HepG2 (cell line): ENCODE data around the gene DLX3. TPM values are rescaled to one million over a fixed set of nuclear protein-coding genes. Genes with fewer than 3 reads are reported as not detected.

Experiments
- AKAP8 ChIP-seq: sonication (generic); formaldehyde crosslinking; IDR thresholded peaks from 2 replicates; pipeline ENCODE4 v1.5.1; 2020; ENCODE audit warnings: mild to moderate bottlenecking, missing genetic modification reagents
- ARID3A ChIP-seq: IDR thresholded peaks from 2 replicates; pipeline ENCODE4 v1.6.1; 2012; ENCODE audit warnings: low read depth, low read length, improper control_type of control experiment
- CBX2 ChIP-seq, 2 experiments: fragments of 200-600 bp in 1 of 2; sonication (generic); formaldehyde crosslinking in 1 of 2; IDR thresholded peaks; 2 replicates each; pipeline versions ENCODE4 v1.7.0 to v1.8.1; 2018 to 2022; ENCODE audit warnings: low read depth in 2 of 2, low read length in 1 of 2, mild to moderate bottlenecking in 1 of 2, missing genetic modification reagents in 1 of 2
- CEBPG ChIP-seq: IDR thresholded peaks from 2 replicates; pipeline ENCODE4 v1.6.1; 2016
- CHD4 ChIP-seq: fragments of 200-600 bp; sonication (generic); IDR thresholded peaks from 2 replicates; pipeline ENCODE4 v1.7.0; 2017; ENCODE audit warnings: mild to moderate bottlenecking, low read length, borderline replicate concordance
- ELF3 ChIP-seq: IDR thresholded peaks from 2 replicates; pipeline ENCODE4 v1.6.1; 2016; ENCODE audit warnings: missing genetic modification reagents, missing compliant biosample characterization
- ETV5 ChIP-seq: IDR thresholded peaks from 2 replicates; pipeline ENCODE4 v1.6.1; 2018; ENCODE audit warnings: missing biosample characterization, missing genetic modification reagents, inconsistent platforms, borderline replicate concordance
- FOSL2 ChIP-seq: sonication (generic); formaldehyde crosslinking; IDR thresholded peaks from 2 replicates; pipeline ENCODE4 v1.4.0; 2020; ENCODE audit warnings: missing genetic modification reagents
- HES4 ChIP-seq: sonication (generic); formaldehyde crosslinking; IDR thresholded peaks from 2 replicates; pipeline ENCODE4 v1.9.0; 2021; ENCODE audit warnings: mild to moderate bottlenecking, missing genetic modification reagents, borderline replicate concordance
- KDM2A ChIP-seq: sonication (generic); formaldehyde crosslinking; IDR thresholded peaks from 2 replicates; pipeline ENCODE4 v1.4.0; 2020; ENCODE audit warnings: low read depth, missing genetic modification reagents, borderline replicate concordance
- NFE2 ChIP-seq: sonication (generic); formaldehyde crosslinking; IDR thresholded peaks from 2 replicates; pipeline ENCODE4 v1.4.0; 2020; ENCODE audit warnings: missing genetic modification reagents
- NR1H2 ChIP-seq: sonication (generic); formaldehyde crosslinking; IDR thresholded peaks from 2 replicates; pipeline ENCODE4 v1.8.1; 2022; ENCODE audit warnings: low read depth, missing genetic modification reagents, borderline replicate concordance
- RFXAP ChIP-seq: sonication (generic); formaldehyde crosslinking; IDR thresholded peaks from 2 replicates; pipeline ENCODE4 v1.4.0; 2020; ENCODE audit warnings: missing genetic modification reagents, borderline replicate concordance
- ZBTB49 ChIP-seq: sonication (generic); formaldehyde crosslinking; IDR thresholded peaks from 2 replicates; pipeline ENCODE4 v1.4.0; 2020; ENCODE audit warnings: missing genetic modification reagents, borderline replicate concordance
- ZMYM3 ChIP-seq: sonication (generic); formaldehyde crosslinking; IDR thresholded peaks from 2 replicates; pipeline ENCODE4 v1.5.1; 2020; ENCODE audit warnings: mild to moderate bottlenecking, missing genetic modification reagents
- ZNF547 ChIP-seq: sonication (generic); formaldehyde crosslinking; IDR thresholded peaks from 2 replicates; pipeline ENCODE4 v1.5.1; 2020; ENCODE audit warnings: mild to moderate bottlenecking, missing genetic modification reagents
- ZNF777 ChIP-seq: sonication (generic); formaldehyde crosslinking; IDR thresholded peaks from 2 replicates; pipeline ENCODE4 v1.4.0; 2020; ENCODE audit warnings: missing genetic modification reagents
- ZNF891 ChIP-seq: sonication (generic); formaldehyde crosslinking; IDR thresholded peaks from 2 replicates; pipeline ENCODE4 v1.5.0; 2020; ENCODE audit warnings: mild to moderate bottlenecking, missing genetic modification reagents
- ZSCAN20 ChIP-seq: sonication (generic); formaldehyde crosslinking; IDR thresholded peaks from 2 replicates; pipeline ENCODE4 v1.4.0; 2020; ENCODE audit warnings: missing genetic modification reagents, mild to moderate bottlenecking, borderline replicate concordance
- ZSCAN25 ChIP-seq: sonication (generic); formaldehyde crosslinking; IDR thresholded peaks from 2 replicates; pipeline ENCODE4 v1.8.0; 2022; ENCODE audit warnings: mild to moderate bottlenecking, missing genetic modification reagents
- ZSCAN9 ChIP-seq: IDR thresholded peaks from 2 replicates; pipeline ENCODE4 v1.6.1; 2016; ENCODE audit warnings: borderline replicate concordance
- polyA plus RNA-seq, 8 experiments: library from polyadenylated mRNA; depleted of rRNA in 3 of 8; stranded (reverse) in 7 of 8; unstranded in 1 of 8; fragments of >200 nt; fragmentation: Illumina TruSeq in 4 of 8; extraction: Trizol in 4 of 8; gene quantifications; 2 replicates each; pipeline versions ENCODE4 v1.2.1 to v1.2.3, GENCODE V29; 2011 to 2016; ENCODE audit warnings: low read depth in 4 of 8, missing spikeins in 1 of 8, mixed read lengths in 1 of 8; ENCODE audit not compliant: insufficient read depth in 1 of 8
- total RNA-seq, 5 experiments: library from RNA; depleted of rRNA; stranded (reverse); fragments of >200 nt; fragmentation: Illumina TruSeq; extraction: Trizol; gene quantifications; 2 replicates each; pipeline ENCODE4 v1.2.3, GENCODE V29; 2016; ENCODE audit warnings: low read depth in 1 of 5
- TF ChIP-seq, protein P1 (sequence below): sonication (generic); formaldehyde crosslinking; IDR thresholded peaks from 2 replicates; pipeline ENCODE4 v1.4.0; 2020; ENCODE audit warnings: missing genetic modification reagents
- TF ChIP-seq, protein P2 (sequence below): conservative IDR thresholded peaks from 2 replicates; pipeline ENCODE4 v1.6.1; 2018; ENCODE audit warnings: missing genetic modification reagents

DLX3 gene
- total and polyA plus RNA-seq, 2 of the 13 experiments (the other 11 are each of a cell fraction or from before 2014, with no cell fraction given), result 0.03 TPM; not detected in 1

DNA sequence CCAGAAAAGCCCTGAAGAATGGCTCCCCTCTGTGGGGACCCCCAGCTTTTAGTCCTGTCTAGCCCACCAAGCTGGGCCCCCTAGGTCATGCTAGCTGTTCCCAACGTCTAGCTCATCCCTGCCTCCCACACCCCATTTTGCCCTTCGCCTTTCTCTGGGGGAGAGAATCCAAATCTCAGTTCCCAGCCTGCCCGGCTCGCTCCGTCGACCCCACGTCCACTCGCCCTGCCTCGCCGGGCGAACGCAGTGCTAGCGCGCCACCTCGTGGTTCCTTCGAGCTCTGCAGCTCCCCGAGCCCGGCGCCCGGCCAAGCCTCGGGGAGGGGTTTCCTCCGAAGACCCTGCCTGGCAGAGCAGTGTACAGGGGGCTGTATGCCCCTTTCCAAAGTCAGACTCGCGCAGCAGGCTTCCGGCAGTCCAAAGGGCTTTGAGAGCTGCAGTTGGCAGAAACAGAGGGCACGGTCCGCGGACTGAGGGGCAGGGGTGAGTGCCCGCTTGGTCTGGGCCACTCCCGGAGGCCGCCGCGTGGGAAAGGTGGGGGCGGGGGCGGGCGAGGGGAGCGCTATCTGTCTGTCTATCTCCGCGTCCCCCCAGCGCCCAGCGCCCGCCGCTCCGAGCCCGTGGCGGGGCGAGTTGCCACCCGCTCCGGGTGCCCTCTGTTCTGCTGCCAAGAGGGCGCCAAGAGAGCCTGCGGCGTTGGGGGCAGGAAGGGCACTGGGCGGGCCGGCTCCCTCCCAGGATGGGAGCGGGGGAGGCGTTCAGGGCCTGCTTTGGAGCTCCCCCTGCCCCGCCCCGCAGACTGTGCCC, 1.7 kb upstream of the DLX3 start (continued):
- TF ChIP-seq ZNF891 (CRISPR knock-in tag) (0 out of 2 replicates have a peak, but pooled peaks have one; percentile 15), ZNF547 (CRISPR knock-in tag) (no peak; the same call in 1 of the 2 replicates), ZSCAN25 (CRISPR knock-in tag) (peak; percentile 53; the same call in 1 of the 2 replicates), CBX2 (IDR thresholded peaks at IDR 0.05; ENCODE audit: low read depth, low read length) (no peak), CBX2 (CRISPR knock-in tag; IDR thresholded peaks at IDR 0.05; ENCODE audit: low read depth) (no peak), RFXAP (no peak), ZSCAN9 (CRISPR knock-in tag) (no peak), CHD4 (no peak), FOSL2 (0 out of 2 replicates have a peak, but pooled peaks have one; percentile 39), KDM2A (CRISPR knock-in tag) (peak; percentile 95), ZBTB49 (CRISPR knock-in tag) (no peak), AKAP8 (0 out of 2 replicates have a peak, but pooled peaks have one; percentile 41), ZMYM3 (peak; percentile 65), CEBPG (0 out of 2 replicates have a peak, but pooled peaks have one; percentile 3), ARID3A (no peak), ELF3 (CRISPR knock-in tag) (0 out of 2 replicates have a peak, but pooled peaks have one; percentile 34), HES4 (CRISPR knock-in tag) (no peak), ETV5 (0 out of 2 replicates have a peak, but pooled peaks have one; percentile 15), ZSCAN20 (CRISPR knock-in tag) (no peak), NR1H2 (CRISPR knock-in tag) (no peak), ZNF777 (CRISPR knock-in tag) (peak; percentile 85), NFE2 (CRISPR knock-in tag) (no peak)
- TF ChIP-seq, protein P1, sequence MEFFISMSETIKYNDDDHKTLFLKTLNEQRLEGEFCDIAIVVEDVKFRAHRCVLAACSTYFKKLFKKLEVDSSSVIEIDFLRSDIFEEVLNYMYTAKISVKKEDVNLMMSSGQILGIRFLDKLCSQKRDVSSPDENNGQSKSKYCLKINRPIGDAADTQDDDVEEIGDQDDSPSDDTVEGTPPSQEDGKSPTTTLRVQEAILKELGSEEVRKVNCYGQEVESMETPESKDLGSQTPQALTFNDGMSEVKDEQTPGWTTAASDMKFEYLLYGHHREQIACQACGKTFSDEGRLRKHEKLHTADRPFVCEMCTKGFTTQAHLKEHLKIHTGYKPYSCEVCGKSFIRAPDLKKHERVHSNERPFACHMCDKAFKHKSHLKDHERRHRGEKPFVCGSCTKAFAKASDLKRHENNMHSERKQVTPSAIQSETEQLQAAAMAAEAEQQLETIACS (CRISPR knock-in tag), result no peak
- TF ChIP-seq, protein P2, sequence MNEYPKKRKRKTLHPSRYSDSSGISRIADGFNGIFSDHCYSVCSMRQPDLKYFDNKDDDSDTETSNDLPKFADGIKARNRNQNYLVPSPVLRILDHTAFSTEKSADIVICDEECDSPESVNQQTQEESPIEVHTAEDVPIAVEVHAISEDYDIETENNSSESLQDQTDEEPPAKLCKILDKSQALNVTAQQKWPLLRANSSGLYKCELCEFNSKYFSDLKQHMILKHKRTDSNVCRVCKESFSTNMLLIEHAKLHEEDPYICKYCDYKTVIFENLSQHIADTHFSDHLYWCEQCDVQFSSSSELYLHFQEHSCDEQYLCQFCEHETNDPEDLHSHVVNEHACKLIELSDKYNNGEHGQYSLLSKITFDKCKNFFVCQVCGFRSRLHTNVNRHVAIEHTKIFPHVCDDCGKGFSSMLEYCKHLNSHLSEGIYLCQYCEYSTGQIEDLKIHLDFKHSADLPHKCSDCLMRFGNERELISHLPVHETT (CRISPR knock-in tag), result 0 out of 2 replicates have a peak, but pooled peaks have one; percentile 55
